Measurements from ENCODE around the gene GRID1. TPM values are rescaled to one million over a fixed set of nuclear protein-coding genes. Genes with fewer than 3 reads are reported as not detected.

The GRID1 gene
- total RNA-seq, 1 donor from 2014 or later, result 9.2 TPM

DNA sequence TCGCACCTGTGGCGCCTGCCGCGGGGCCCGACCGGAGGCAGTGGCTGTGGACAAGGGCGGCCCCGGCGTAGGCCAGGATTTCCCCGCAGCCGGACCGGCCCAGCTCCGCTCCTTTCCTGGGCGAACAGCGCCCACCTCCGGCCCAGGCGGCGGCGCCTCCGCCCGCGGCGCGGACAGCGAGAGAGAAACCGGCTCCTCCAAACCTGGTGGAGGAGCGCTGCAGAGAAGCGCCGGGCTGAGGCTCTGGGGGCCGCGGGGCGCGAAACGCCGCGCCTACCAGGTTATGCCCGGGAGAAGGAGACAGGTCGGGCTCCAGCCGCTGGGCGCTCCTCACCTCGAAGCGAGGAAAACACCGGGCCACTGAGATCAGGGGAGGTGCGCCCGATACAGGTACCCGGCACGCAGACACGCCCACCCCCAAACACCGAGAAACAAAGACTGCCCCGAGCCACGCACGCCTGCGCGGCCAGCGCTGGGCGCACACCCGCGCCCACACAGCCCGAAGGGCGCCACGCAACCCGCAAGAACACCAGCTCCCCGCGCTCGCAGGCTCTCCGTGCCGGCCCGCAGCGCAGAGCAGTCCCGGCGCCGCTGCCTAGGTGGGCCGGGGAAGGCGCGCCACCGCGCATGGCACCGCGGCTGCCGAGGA lies 3.3 kb downstream of the GRID1 start:
- TF ChIP-seq, protein P1, sequence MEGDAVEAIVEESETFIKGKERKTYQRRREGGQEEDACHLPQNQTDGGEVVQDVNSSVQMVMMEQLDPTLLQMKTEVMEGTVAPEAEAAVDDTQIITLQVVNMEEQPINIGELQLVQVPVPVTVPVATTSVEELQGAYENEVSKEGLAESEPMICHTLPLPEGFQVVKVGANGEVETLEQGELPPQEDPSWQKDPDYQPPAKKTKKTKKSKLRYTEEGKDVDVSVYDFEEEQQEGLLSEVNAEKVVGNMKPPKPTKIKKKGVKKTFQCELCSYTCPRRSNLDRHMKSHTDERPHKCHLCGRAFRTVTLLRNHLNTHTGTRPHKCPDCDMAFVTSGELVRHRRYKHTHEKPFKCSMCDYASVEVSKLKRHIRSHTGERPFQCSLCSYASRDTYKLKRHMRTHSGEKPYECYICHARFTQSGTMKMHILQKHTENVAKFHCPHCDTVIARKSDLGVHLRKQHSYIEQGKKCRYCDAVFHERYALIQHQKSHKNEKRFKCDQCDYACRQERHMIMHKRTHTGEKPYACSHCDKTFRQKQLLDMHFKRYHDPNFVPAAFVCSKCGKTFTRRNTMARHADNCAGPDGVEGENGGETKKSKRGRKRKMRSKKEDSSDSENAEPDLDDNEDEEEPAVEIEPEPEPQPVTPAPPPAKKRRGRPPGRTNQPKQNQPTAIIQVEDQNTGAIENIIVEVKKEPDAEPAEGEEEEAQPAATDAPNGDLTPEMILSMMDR (conservative IDR thresholded peaks at IDR 0.05), result peak; percentile 69
- no peak for DNase-seq (ENCODE audit: extremely low spot score, unreplicated experiment)
- peak overlapping the region; percentile 81 for H3K4me3 Mint-ChIP-seq
- peaks cover 18% of the 10 kb centered on the region for H3K4me1 Mint-ChIP-seq (ENCODE audit: unreplicated experiment)
- H3K27ac Mint-ChIP-seq, result no peak overlapping the region
- no peaks in the 10 kb centered on the region for H3K36me3 Mint-ChIP-seq
- peaks cover 69% of the 10 kb centered on the region for H3K27me3 Mint-ChIP-seq
- H3K9me3 Mint-ChIP-seq, result no peaks in the 10 kb centered on the region

DNA sequence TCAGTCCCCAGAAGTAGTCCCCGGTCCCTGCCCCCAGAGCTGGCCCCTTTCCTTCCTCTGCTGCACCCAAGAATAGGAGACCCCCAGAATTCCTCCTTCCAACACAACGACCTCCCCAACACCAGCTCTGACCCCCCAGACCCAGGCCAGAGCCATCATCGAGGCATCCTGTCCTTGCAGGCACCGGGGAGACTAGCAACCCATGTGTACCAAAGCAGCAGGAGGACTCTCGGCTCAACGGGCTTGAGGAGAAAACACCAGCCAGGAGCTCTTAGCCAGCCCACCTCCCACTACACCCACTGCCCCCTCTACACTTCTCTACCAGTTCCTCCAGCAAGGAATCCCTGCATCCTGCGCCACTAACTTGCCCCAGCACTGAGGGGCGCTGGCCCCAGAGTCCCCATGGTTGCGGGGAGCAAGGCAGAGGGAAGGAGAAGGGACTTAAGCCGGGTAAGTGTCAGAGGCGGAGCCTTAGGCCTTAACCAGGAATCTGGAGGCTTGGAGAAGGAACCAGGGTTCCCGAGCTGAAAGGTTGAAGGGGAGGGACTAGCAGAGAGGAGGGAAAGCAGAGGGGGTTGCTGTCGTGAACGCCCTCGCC lies 3.9 kb downstream of the GRID1 start:
- H3K27me3 Mint-ChIP-seq, result peaks cover 66% of the 10 kb centered on the region
- TF ChIP-seq, protein P1 (conservative IDR thresholded peaks at IDR 0.05), result no peak
- peak overlapping the region; percentile 81 for H3K4me3 Mint-ChIP-seq
- H3K27ac Mint-ChIP-seq, result no peak overlapping the region
- H3K36me3 Mint-ChIP-seq, result no peaks in the 10 kb centered on the region
- DNase-seq (ENCODE audit: extremely low spot score, unreplicated experiment), result no peak
- no peaks in the 10 kb centered on the region for H3K9me3 Mint-ChIP-seq
- peaks cover 18% of the 10 kb centered on the region for H3K4me1 Mint-ChIP-seq (ENCODE audit: unreplicated experiment)

DNA sequence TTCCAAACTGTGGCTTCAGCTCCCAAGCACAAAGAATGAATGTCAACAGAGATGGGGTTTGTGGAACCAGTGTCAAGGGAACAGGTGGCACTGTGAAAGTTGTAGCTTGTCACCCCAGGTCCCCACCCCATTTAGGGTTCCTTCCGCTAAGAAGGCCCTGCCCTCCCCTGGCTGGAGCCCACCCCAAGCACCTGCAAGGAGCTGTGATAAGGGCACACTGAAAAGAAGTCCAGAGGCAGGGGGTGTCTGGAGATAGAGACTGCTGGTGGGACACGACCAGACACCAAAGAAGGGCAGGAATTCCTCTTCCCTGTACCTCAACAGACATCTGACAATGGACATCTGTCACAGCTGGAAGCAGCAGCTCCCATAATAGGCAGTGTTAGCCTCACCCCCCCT lies 4.5 kb downstream of the GRID1 start:
- Mint-ChIP-seq H3K27me3 (peaks cover 65% of the 10 kb centered on the region), H3K36me3 (no peaks in the 10 kb centered on the region), H3K4me3 (no peak overlapping the region), H3K9me3 (no peaks in the 10 kb centered on the region), H3K27ac (no peak overlapping the region), H3K4me1 (ENCODE audit: unreplicated experiment) (peaks cover 18% of the 10 kb centered on the region)
- DNase-seq (ENCODE audit: extremely low spot score, unreplicated experiment), result no peak
- TF ChIP-seq, protein P1 (conservative IDR thresholded peaks at IDR 0.05), result no peak

DNA sequence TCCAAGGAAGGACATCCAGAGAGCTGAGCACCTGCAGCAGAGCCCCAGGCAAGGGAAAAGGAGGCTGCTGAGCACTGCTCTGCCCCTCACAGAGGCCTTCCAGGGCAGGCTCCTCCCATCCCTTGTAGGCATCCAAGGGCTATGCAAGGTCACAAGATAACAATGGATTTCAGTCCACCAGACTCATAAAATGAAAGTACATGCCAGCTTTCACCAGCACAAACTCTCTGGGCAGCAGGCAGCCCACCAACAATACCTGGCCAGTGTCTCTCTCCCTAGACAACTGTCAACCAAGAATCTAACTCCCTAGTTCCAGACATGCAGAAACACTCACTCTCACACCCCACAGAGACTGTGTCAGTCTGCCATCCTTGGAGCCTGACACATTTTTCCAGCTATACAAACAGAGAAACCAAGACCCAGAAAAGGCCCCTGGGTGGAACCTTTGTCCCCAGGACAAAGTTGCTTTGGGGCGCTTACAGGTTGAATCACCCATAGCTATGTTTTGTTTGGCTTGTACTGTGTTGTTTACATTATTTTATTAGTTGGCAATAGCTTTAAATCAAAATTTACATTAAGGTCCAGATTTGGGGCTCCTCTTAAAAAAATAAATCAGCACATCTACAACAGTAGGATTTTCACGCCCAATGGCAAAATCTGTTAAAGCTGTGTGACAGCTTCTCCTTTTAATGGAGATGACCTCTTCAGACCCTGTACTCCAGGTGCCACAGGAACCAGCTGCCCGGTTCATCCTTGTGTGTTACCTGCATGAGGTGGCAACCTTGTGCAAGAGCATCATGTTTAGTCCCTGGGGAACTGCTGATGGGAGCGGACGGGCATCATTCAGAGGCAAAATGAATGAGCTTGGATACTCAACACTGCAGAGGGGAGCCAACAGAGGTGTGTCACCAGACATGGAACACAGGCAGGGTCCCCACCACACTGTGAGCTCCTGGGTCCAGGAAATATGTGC lies 5.2 kb downstream of the GRID1 start:
- H3K27ac Mint-ChIP-seq, result peak overlapping the region; percentile 30
- no peak for DNase-seq (ENCODE audit: extremely low spot score, unreplicated experiment)
- H3K4me1 Mint-ChIP-seq (ENCODE audit: unreplicated experiment), result peaks cover 18% of the 10 kb centered on the region
- peaks cover 69% of the 10 kb centered on the region for H3K27me3 Mint-ChIP-seq
- H3K36me3 Mint-ChIP-seq, result no peaks in the 10 kb centered on the region
- peak overlapping the region; percentile 31 for H3K4me3 Mint-ChIP-seq
- H3K9me3 Mint-ChIP-seq, result peaks cover 3% of the 10 kb centered on the region
- TF ChIP-seq, protein P1 (conservative IDR thresholded peaks at IDR 0.05), result no peak

DNA sequence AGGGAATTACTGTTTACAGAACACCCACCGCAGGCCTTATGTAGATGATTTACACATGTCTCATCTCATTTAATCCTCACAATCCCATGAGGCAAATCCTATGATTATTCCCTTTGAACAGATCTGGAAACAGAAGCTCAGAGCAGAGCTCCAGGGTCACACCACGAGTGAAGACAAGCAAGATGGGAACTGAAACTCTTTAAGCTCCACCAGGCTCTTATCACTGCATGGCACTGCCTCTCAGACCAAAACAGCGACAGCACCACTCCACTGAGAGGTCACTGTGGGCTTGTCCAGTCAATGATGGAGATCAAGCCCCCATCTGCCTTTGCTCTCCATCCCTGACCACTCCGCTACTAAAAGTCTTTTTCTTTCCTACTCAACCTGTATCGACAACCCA lies 5.9 kb downstream of the GRID1 start:
- TF ChIP-seq, protein P1 (conservative IDR thresholded peaks at IDR 0.05), result no peak
- Mint-ChIP-seq H3K4me1 (ENCODE audit: unreplicated experiment) (peaks cover 17% of the 10 kb centered on the region), H3K4me3 (no peak overlapping the region), H3K36me3 (no peaks in the 10 kb centered on the region), H3K27me3 (peaks cover 74% of the 10 kb centered on the region), H3K27ac (no peak overlapping the region), H3K9me3 (peaks cover 4% of the 10 kb centered on the region)
- no peak for DNase-seq (ENCODE audit: extremely low spot score, unreplicated experiment)

Data from type B pancreatic cell (in vitro differentiated cells).